GM20000 (cell line): Measurements from ENCODE around the gene XPO1.

Source experiments
- DNase-seq: peaks from one replicate; pipeline ENCODE4 v3.0.0; 2012; ENCODE audit warnings: low spot score
- TF ChIP-seq, protein P1 (sequence below): IDR thresholded peaks from 2 replicates; pipeline ENCODE4 v1.5.1; 2012; ENCODE audit warnings: mild to moderate bottlenecking, control low read depth; ENCODE audit errors: extremely low read depth, missing control alignments

XPO1 gene

DNA sequence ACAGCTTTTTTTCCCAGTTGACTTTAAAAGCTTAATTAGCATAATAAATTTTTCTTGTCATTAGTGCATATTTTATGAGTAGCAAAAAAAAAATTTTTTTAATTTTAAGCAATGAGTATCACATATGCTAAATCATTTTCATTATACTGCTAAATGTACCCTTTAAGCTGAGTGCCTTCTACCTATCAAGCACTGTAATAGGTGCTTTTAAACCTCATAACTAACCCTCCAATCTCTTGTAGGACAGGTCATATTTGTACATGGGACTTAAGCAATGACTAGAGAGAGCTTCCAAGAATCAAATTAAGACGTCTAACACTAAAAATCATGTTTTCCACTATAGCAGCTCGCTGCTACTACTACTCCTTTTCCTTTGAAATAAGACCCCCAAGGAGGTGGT, 7.4 kb downstream of the XPO1 start:
- TF ChIP-seq, protein P1, sequence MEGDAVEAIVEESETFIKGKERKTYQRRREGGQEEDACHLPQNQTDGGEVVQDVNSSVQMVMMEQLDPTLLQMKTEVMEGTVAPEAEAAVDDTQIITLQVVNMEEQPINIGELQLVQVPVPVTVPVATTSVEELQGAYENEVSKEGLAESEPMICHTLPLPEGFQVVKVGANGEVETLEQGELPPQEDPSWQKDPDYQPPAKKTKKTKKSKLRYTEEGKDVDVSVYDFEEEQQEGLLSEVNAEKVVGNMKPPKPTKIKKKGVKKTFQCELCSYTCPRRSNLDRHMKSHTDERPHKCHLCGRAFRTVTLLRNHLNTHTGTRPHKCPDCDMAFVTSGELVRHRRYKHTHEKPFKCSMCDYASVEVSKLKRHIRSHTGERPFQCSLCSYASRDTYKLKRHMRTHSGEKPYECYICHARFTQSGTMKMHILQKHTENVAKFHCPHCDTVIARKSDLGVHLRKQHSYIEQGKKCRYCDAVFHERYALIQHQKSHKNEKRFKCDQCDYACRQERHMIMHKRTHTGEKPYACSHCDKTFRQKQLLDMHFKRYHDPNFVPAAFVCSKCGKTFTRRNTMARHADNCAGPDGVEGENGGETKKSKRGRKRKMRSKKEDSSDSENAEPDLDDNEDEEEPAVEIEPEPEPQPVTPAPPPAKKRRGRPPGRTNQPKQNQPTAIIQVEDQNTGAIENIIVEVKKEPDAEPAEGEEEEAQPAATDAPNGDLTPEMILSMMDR = no peak
- DNase-seq = no peak

DNA sequence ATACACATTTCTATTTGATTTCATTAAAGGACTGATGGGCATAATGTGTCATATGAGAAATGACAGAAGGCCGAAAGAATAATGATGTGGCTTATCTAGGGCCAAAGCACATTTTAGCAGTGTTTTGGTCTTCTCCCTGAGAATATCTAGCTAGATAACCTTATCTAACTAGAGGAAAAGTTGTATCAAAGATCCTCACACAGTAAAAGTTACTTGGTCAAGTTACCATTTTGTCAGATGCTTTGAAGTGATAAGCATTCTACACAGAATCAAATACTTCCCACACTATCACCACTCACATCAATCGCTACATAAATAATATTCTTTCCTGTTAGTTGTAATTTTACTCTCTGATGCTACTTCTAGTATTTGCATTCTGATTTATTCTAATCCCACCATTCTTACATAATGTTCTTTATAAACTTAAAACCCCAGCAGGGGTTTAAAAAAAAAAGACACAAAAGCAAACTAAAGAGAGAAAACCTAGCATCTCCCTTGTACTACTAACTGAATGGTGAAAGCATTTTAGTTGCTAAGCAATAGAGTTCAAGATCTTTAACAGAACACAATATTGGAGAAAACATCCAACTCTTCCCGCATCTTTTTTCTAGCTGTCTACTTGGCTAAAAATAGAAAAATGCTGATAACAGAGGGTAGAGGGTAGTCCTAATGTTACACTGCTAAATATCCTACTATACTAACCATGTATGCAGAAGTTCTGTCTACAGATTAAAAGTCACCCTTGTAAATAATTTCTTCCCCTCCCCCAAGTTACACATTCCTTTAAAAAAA, 8.0 kb downstream of the XPO1 start:
- DNase-seq = no peak
- TF ChIP-seq, protein P1 = no peak

DNA sequence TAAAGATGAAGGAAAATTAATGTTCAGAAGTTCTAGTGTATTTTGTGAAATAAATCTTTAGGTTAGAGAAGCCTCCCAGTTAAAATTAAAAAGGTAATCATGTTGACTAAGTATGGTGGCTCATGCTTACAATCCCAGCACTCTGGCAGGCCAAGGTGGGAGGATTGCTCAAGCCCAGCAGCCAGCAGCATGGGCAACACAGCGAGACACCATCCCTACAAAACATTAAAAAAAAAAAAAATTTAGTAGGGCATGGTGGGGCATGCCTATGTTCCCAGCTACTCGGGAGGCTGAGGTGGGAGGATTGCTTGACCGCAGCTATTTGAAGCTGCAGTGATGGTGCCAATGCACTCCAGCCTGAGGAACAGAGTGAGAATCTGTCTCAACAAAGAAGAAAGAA, 17.9 kb downstream of the XPO1 start:
- TF ChIP-seq, protein P1 = no peak

DNA sequence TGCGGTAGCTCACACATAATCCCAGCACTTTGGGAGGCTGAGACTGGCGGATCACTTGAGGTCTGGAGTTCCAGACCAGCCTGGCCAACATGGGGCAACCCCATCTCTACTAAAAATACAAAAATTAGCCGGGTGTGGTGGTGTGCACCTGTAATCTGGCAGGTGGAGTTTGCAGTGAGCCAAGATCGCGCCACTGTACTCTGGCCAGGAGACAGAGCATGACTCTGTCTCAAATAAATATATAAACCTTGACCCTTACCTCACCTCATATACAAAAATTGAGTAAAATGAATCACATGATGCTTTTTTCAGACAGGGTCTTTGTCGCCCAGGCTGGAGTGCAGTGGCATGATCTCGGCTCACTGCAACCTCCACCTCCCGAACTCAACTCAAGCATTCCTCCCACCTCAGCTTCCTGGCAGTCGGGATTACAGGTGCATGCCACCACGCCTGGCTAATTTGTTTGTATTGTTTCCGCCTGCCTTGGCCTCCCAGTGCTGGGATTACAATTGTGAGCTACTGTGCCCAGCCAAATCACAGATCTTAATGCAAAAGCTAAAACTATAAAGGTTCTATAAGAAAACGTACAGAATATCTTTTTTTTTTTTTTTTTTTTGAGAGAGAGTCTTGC, 25.3 kb downstream of the XPO1 start:
- DNase-seq = no peak
- TF ChIP-seq, protein P1 = no peak

More for the DNA sequence above, 17.9 kb downstream of the XPO1 start:
- no peak for DNase-seq

DNA sequence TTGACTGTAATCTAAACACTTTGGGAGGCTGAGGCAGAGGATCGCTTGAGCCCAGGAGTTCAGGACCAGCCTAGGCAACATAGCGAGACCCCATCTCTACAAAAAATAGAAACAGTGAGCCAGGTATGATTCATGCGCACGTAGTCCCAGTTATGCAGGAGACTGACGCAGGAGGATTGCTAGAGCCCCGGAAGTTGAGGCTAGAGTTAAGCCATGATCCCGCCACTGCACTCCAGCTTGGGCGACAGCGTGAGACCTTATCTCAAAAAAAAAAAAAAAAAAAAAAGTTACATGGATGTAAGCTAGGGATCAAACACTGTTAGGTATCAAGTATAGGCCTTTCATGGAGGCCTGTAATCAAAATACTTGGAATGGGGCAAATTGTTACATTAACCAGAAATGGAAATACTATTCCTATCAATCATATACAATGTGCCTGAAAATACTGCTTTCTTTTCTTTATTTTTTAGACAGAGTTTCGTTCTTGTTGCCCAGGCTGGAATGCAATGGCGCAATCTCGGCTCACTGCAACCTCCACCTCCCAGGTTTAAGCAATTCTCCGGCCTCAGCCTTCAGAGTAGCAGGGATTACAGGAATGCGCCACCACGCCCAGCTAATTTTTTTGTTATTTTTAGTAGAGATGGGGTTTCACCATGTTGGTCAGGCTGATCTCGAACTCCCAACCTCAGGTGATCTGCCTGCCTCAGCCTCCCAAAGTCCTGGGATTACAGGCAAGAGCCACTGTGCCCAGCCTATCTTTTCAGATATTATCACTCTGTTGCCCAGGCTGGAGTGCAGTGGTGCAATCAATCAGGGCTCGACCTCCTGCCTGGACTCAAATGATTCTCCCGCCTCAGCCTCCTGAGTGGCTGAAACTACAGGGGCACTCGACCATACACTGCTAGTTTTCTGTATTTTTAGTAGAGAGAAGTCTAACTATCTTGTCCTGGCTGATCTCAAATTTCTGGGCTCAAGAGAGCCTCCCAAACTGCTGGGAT, 27.2 kb downstream of the XPO1 start:
- TF ChIP-seq, protein P1 = no peak
- DNase-seq = no peak

DNA sequence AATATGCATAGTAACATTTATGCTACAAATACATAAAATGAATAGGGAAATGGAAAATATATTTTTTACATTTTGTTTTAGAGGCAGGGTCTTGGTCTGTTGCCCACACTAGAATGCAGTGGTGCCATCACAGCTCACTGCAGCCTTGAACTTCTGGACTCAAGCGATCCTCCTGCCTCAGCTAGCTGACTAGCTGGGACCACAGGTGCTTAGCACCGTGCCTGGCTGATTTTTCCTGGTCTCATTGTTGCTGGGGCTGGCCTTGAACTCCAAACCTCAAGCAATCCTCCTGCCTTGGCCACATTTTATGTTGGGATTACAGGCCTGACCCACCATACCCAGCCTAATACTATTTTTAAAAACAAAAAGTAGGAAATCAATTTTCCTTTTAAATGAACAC, 33.2 kb downstream of the XPO1 start:
- TF ChIP-seq, protein P1 = no peak
- DNase-seq = no peak
